Stimulated activated CD4-positive, alpha-beta T cell treated with anti-CD3 and anti-CD28 coated beads, Interleukin-1b, Interleukin-23, amount 100 ng/mL, for 48 hours (primary cell): Measurements from ENCODE around the gene RNGTT.
"Not testable (repeated sequence)": the region's sequence is repeated elsewhere in the genome, so short reads cannot be mapped to it uniquely, and the experiment has no call there.

ENCODE experiments used
- DNase-seq: peaks from one replicate; pipeline ENCODE4 v3.0.0-alpha.2; 2020

RNGTT gene

DNA sequence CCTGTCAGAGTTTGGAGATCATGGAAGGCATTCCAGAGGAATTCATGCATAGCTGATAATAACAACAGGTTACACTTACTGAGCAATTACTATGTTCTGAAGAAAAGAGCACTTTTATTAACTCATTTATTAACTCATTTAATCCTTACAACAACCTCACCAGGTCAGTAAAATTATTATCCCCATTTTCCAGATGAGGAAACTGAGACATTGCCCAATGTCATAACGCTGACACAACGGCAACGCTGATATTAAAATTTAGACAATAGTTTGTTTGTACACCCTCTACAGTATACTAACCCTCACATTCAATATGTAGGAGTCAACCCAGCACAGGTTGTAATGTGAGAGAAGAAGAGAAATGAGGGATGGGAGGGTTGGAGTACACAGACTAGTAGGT, 105.0 kb downstream of the RNGTT start:
- no peak for DNase-seq

GRCh38 chr6:88856566-88856965, 106.9 kb downstream of the RNGTT start:
- no peak for DNase-seq

- no peak for DNase-seq
Measured at GRCh38 chr6:88855541-88856147, 107.8 kb downstream of the RNGTT start.

- no peak for DNase-seq
Measured at GRCh38 chr6:88852775-88853174, 110.6 kb downstream of the RNGTT start.

DNA sequence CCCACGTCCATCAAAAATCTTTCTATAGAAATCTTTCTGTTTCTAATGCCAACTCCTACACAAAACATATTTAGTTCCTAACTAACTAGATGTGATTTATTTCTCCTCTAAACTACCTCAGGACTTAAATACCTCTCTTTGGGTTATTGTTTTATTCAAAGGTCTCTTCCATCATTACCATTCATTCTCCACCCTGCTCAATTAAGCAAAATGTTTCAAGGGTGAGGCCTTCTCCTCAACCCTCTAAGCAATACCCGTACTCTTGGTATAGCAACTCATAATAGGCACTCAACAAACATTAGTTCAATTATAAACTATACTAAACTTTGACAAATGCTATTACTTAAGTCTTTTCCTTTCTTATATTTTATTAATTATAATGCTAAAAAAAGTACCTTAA, 111.4 kb downstream of the RNGTT start:
- no peak for DNase-seq

DNA sequence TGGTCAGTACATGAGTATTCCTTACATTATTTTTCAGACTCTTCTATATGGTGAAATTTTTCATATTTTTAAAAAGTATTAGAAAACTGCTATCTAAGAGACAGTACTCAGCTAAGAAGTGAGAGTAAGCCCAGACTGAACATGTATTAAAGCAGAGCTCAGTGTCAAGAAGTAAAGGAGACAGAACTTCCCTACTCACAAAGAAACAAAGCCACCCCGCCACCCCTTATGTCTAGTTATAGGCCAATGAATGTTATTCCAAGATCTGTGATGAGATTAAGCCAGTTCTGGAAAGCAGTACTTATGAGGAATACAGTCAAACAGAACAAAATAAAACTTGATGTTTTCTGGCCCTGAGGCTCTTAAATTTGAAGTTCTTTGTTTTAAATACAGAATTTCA, 114.5 kb downstream of the RNGTT start:
- no peak for DNase-seq

DNA sequence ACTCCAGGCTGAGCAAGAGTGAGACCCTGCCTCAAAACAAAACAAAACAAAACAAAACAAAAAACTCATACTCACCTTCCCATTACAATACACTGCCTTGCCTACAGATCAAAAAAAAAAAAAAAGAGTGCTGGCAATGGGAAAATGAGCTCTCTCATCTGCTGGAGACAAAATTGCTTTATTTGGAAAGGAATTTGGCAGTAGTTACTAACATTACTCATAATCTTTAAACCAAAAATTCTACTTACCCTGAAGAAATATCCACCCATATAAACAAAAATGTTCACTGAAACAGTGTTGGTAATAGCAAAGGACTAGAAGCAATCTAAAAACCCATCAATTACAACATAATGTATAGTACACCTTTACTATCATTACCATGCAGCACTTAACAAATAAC, 120.4 kb downstream of the RNGTT start:
- DNase-seq, result no peak

DNA sequence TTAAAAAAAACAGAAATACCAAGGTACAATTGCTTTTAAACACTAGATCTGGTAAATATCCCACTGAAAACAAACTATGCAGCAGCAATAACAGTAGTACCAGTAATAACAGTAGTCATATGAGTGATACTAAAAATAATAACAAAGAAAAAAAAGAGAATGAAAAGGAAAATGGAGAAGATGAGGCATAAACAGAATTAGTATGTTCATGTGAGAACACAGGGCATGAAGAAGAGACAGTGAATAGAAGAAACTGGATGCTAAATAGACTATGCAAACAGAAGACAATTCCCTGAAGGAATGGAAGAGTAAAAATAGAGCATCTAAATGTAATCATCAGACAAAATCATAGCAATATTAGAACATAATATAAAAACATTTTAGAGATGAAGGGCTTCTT, 121.1 kb downstream of the RNGTT start:
- no peak for DNase-seq

- DNase-seq, result no peak
Measured at GRCh38 chr6:88840796-88841539, 122.5 kb downstream of the RNGTT start.

DNA sequence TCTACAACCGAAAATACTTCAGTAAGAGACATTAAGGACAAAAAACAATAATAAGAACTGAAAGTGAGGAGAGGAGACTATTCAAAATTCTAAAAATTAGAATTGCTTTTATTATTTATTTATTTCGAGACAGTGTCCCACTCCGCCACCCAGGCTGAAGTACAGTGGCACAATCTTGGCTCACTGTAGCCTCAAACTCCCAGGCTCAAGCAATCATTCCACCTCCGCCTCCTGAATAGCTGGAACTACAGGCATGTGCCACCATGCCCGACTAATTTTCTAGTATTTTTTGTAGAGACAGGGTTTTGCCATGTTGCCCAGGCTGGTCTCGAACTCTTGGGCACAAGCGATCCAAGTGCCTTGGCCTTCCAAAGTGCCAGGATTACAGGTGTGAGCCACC, 123.1 kb downstream of the RNGTT start:
- no peak for DNase-seq

DNA sequence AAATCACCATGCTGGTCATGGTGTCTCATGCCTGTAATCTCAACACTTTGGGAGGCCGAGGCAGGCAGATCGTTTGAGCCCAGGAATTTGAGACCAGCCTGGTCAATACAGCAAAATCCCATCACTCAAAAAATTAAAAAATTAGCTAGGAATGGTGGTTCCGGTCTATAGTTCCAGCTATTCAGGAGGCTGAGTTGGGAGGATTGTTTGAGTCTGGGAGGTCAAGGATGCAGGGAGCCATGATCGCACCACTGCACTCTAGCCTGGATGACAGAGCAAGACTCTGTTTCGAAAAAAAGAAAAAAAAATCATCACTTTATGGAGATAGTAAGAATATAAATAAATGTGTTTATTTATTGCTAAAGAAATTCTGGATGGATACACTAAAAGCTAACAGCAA, 124.1 kb downstream of the RNGTT start:
- DNase-seq, result no peak

GRCh38 chr6:88835210-88835609, 128.2 kb downstream of the RNGTT start:
- no peak for DNase-seq

DNA sequence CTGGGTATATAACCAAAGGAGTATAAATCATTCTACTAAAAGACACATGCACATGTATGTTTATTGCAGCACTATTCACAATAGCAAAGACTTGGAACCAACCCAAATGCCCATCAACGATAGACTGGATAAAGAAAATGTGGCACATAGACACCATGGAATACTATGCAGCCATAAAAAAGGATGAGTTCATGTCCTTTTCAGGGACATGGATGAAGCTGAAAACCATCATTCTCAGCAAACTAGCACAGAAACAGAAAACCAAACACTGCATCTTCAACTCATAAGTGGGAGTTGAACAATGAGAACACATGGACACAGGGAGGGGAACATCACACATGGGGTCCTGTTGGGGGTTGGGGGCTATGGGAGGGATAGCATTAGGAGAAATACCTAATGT, 130.3 kb downstream of the RNGTT start:
- DNase-seq, result not testable (repeated sequence)

DNA sequence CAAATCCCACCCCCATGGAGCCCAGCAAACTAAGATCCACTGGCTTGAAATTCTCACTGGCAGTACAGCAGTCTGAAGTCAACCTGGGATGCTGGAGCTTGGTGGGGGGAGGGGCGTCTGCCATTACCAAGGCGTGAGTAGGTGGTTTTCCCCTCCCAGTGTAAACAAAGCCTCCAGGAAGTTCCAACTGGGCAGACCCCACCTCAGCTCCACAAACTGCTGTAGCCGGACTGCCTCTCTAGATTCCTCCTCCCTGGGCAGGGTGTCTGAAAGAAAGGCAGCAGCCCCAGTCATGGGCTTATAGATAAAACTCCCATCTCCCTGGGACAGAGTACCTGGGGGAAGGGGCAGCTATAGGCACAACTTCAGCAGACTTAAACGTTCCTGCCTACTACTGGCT, 135.8 kb downstream of the RNGTT start:
- not testable (repeated sequence) for DNase-seq

GRCh38 chr6:88825856-88826255, 137.6 kb downstream of the RNGTT start:
- no peak for DNase-seq

- no peak for DNase-seq
Measured at GRCh38 chr6:88823998-88824397, 139.4 kb downstream of the RNGTT start.

- no peak for DNase-seq
Measured at GRCh38 chr6:88815491-88815890, 147.9 kb downstream of the RNGTT start.

DNA sequence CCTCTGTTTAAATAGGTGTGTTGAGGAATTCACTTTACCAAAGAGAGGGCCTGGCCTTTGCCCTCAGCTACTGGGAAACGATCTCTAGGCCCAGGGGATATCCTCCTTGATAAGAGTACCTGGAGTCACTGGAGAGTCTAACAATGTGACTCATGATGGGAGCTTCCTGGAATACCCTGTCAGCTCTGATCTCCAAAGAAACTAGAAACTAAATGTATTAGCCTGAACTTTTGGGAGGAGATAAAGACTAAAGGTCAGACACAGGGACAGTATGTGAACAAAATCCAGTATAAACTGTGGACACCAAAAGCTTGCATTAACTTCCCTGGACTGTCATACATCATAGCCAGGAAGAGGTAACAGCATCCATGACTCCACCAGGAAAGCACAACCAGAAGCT, 148.5 kb downstream of the RNGTT start:
- no peak for DNase-seq

GRCh38 chr6:88813045-88813444, 150.4 kb downstream of the RNGTT start:
- no peak for DNase-seq

DNA sequence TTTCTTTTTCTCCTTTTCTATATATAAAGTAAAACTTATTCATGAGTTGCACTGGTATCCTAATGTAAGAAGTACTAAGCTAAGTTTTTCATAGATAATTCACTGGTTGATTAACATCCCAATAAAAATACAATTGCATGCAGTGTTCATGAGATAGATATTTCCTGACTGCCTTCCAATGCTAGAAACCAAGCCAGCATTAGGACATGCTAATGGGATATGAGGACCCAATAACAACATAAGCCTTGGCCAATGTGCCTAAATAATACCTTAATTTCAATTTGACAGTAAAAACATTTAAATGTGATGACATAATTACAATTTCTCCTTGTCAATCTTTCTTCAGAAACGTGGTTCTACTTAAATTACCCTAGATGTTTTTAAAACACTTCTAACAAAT, 152.7 kb downstream of the RNGTT start:
- DNase-seq, result no peak

GRCh38 chr6:88810089-88810488, 153.3 kb downstream of the RNGTT start:
- DNase-seq, result no peak

GRCh38 chr6:88808381-88808780, 155.0 kb downstream of the RNGTT start:
- no peak for DNase-seq

GRCh38 chr6:88807622-88808021, 155.8 kb downstream of the RNGTT start:
- no peak for DNase-seq

DNA sequence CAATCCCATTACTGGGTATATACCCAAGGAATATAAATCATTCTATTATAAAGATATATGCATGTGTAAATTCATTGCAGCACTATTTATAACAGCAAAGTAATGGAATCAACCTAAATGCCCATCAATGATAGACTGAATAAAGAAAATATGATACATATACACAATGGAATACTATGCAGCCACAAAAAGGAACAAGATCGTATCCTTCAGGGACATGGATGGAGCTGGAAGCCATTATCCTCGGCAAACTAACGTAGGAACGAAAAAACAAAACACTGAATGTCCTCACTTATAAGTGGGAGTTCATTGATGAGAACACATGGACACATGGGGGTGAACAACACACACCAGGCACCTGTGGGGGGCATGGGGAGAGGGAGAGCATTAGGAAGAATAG, 156.7 kb downstream of the RNGTT start:
- DNase-seq, result no peak

GRCh38 chr6:88804701-88805100, 158.7 kb downstream of the RNGTT start:
- DNase-seq, result no peak
